Adipocyte (in vitro differentiated cells): ENCODE data around the gene SH3TC1.
A peak's percentile ranks its signal among the peaks of the same experiment; 100 is the strongest.

Experiments
- DNase-seq: peaks from one replicate; pipeline ENCODE4 v3.0.0-alpha.2; 2015; ENCODE audit warnings: low read depth
- H3K27me3 ChIP-seq: replicated peaks from 2 replicates; pipeline ENCODE4 v1.7.0; 2013; ENCODE audit warnings: mild to moderate bottlenecking, low read length, moderate library complexity; ENCODE audit not compliant: control insufficient read depth, insufficient read depth
- H3K36me3 ChIP-seq: 2 replicates; pipeline ENCODE4 v1.7.0; 2013; ENCODE audit warnings: low read length, mild to moderate bottlenecking, moderate library complexity; ENCODE audit not compliant: control insufficient read depth, insufficient read depth, severe bottlenecking
- H3K4me1 ChIP-seq: 2 replicates; pipeline ENCODE4 v1.7.0; 2013; ENCODE audit warnings: mild to moderate bottlenecking, low read length, moderate library complexity; ENCODE audit not compliant: control insufficient read depth, insufficient read depth
- H3K4me3 ChIP-seq: 2 replicates; pipeline ENCODE4 v1.7.0; 2013; ENCODE audit warnings: mild to moderate bottlenecking, low read length, moderate library complexity
- H3K9ac ChIP-seq: 2 replicates; pipeline ENCODE4 v1.7.0; 2013; ENCODE audit warnings: mild to moderate bottlenecking, low read length, moderate library complexity
- H3K9me3 ChIP-seq: 2 replicates; pipeline ENCODE4 v1.7.0; 2013; ENCODE audit warnings: mild to moderate bottlenecking, low read length, moderate library complexity; ENCODE audit not compliant: control insufficient read depth

The SH3TC1 gene

DNA sequence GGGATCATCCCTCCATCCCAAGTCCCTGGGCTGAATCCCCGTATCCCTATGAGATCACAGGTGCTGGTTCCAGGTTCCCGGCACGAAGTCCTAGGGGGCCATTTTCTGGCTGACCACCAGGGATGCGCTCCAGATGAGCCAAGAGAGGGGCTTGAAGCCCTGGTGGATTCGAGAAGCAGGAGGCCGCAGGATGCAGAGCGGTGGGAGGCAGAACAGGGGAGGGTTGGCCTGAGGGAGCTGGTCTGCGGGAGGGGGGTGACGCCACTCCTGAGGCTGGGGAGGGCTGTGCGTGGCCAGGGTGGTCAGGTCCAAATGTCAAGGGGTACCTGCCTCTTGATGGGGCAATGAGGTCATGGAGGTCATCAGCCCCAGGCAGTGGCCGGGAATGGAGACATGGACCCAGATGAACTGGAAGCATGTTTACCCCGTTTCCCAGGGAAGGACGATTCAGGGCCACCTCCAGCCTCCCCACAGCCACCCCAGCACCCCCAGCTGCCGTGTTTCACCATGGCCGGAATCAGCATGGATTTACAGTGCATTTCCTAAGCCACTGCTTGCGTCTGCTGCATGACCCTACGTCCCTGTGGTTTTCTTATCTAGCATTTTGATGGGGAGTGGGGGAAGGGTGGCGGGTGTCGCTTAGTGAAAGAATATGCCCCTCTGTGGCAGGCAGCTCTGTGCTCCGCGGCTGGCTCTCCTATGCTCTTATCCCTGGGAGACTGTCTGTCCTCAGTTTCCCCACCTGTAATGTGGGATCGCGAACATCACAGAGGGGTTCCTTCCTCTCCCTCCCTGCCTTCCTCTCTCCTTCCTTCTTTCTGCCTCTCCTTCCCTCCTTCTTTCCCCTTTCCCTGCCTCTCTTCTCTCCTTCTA, 53.4 kb downstream of the SH3TC1 start:
- Histone ChIP-seq H3K9me3 (no peaks in the 10 kb centered on the region), H3K9ac (no peak overlapping the region), H3K4me1 (peaks cover 22% of the 10 kb centered on the region), H3K4me3 (no peak overlapping the region), H3K27me3 (no peaks in the 10 kb centered on the region), H3K36me3 (no peaks in the 10 kb centered on the region)
- DNase-seq = no peak

DNA sequence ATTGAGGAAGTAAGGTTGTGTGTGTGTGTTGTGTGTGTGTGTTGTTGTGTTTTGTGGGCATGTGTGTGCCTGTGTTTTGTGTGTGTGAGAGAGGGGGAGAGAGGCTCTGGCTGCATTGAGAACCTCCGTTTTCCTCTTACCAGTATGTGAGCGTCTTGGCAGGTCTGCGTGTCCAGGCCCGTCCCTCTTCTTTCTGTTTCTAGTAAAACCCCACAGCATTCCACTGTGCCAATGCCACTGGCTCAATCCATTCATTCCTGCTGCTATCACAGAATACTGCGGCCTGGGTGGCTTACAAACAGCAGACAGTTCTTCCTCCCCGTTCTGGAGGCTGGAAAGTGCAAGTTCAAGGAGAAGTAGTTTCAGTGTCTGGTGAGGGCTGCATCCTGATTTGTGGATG, 55.0 kb downstream of the SH3TC1 start:
- no peaks in the 10 kb centered on the region for H3K27me3 ChIP-seq

DNA sequence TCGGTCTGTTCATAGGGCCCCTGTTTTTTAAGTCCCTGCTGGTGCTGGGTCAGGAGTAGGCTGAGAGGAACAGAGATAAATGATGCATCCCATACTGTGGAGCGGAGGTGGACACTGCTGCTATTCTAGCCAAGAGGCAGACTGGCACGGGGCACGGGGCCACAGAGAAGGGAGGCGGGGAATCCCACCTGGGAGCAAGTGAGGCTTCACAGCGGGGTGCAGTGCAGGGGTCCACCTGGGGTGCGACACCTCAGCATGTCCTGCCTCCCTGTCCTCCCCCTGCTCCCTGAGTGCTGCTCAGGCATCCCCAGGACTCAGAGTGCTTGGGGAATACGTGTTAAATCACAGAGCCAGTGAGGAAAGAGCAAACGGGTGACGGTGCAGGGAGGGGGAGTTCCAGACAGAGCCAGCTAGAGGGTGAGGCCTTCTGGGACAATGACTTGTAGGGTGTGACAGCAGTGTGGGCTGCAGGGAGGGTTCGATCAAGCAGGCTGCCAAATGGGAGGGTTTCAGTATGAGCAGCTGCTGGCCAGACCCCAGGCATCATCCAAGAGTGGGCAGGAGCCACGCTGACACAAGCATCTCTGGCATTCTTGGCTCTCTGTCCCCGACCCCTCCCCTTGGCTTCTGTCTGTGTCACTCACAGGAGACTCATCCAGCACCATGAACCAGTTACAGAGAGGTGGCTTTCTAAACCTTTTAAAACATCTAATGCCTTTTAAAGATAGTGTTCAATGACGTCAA, 56.8 kb downstream of the SH3TC1 start:
- DNase-seq = peak; percentile 16
- no peak overlapping the region for H3K9ac ChIP-seq
- H3K9me3 ChIP-seq = no peaks in the 10 kb centered on the region
- peaks cover 22% of the 10 kb centered on the region for H3K4me1 ChIP-seq
- no peak overlapping the region for H3K4me3 ChIP-seq
- H3K27me3 ChIP-seq = no peaks in the 10 kb centered on the region
- H3K36me3 ChIP-seq = no peaks in the 10 kb centered on the region

More for the DNA sequence above, 55.0 kb downstream of the SH3TC1 start:
- H3K9ac ChIP-seq = no peak overlapping the region
- H3K4me3 ChIP-seq = no peak overlapping the region
- H3K4me1 ChIP-seq = peaks cover 13% of the 10 kb centered on the region
- no peaks in the 10 kb centered on the region for H3K9me3 ChIP-seq
- no peaks in the 10 kb centered on the region for H3K36me3 ChIP-seq
- no peak for DNase-seq

DNA sequence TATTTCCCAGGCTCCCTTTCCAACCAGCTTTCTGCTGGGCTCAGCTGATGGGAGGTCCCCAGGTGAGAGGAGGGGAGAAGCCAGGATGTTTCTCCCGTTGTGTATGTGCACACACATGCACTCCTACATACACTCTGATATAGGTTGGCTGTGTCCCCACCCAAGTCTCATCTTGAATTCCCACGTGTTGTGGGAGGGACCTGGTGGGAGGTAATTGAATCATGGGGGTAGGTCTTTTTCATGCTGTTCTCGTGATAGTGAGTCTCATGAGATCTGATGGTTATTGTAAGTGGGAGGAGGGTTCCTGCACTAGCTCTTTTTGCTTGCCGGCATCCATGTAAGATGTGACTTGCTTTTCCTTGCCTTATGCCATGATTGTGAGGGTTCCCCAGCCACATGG, 58.8 kb downstream of the SH3TC1 start:
- no peak for DNase-seq
- H3K9ac ChIP-seq = no peak overlapping the region
- no peaks in the 10 kb centered on the region for H3K9me3 ChIP-seq
- no peaks in the 10 kb centered on the region for H3K36me3 ChIP-seq
- no peak overlapping the region for H3K4me3 ChIP-seq
- H3K4me1 ChIP-seq = peaks cover 17% of the 10 kb centered on the region
- no peaks in the 10 kb centered on the region for H3K27me3 ChIP-seq

DNA sequence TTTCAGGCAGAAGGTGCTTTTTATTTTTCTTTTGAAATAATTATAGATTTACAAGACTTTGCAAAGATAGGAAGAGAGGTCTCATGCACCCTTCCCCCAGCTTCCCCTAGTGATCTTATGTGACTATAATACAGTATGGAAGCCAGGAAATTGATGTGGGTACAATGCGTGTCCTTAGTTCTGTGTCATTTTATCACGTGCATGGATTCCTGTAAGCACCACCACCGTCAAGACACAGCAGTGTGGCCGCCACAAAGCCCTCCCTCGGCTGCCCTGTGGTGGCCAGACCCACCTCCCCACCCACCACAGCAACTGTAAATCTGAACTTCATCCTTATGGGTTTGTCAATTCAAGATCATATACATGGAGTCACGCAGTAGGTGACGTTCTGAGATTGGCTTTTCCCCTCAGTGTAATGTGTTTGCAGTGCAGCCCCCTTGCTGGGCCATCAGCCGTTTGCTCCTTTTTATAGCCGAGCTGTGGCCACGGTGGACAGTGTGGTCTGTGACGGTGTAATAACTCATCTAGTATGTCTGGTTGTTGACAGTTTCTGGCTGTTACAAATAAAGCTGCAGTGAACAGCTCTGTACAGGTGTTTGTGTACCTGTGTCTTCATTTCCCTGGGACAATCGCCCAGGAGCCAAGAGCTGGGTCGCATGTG, 59.6 kb downstream of the SH3TC1 start:
- H3K27me3 ChIP-seq = no peaks in the 10 kb centered on the region
- no peak for DNase-seq
- H3K9ac ChIP-seq = no peak overlapping the region
- H3K9me3 ChIP-seq = no peaks in the 10 kb centered on the region
- H3K4me1 ChIP-seq = peaks cover 17% of the 10 kb centered on the region
- no peak overlapping the region for H3K4me3 ChIP-seq
- no peaks in the 10 kb centered on the region for H3K36me3 ChIP-seq

DNA sequence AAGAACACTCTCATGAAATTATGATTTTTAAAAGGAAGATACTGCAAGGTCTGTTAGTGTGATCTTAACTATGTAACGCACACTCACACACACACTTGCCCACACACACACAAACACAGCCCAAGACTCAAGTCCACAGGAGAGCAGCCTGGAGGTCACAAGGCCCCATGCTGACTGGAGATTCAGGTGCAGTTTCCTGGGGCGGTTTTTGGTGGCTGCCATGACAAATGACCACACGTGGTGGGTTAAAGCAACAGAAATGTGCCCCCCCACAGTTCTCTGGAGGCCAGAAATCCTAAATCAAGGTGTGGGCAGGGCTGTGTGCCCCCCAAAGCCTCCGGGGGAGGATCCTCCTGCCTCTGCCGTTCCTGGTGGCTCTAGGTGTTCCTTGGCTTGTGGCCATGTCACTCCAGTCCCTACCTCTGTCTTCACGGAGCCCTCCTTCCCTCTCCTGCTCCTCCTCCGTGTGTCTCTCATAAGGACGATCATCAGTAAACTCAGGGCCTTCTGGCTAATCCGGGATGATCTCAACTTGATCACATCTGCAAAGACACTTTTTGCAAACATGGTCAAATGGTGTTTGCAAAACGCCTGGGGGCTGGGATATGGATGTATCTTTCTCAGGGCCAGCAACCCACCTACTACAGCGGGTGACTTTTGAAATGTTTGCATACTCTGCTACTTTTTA, 60.8 kb downstream of the SH3TC1 start:
- Histone ChIP-seq H3K9ac (no peak overlapping the region), H3K9me3 (no peaks in the 10 kb centered on the region), H3K4me3 (no peak overlapping the region), H3K36me3 (no peaks in the 10 kb centered on the region), H3K4me1 (peaks cover 17% of the 10 kb centered on the region), H3K27me3 (no peaks in the 10 kb centered on the region)
- no peak for DNase-seq

DNA sequence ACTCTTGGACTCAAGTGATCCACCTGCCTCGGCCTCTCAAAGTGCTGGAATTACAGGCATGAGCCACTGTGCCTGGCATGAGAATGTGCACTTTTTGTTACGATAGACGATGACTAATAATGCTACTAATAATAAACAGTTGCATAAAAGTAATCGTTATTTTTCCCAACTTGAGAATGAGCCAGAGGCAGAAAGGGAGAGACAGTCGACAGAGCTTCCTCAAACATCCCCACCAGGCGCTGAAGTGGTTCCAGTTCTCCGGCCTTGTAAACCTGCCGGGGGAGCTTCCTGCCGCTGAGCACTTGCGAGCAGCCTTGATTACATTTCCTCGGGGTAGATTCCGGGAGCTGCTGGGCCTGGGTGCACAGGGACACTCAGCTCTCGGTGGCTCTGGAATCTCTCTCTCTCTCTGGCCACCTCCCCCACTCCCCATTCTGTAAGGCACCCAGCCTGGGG, 61.6 kb downstream of the SH3TC1 start:
- Histone ChIP-seq H3K36me3 (no peaks in the 10 kb centered on the region), H3K4me1 (peaks cover 15% of the 10 kb centered on the region)
- peak; percentile 29 for DNase-seq

DNA sequence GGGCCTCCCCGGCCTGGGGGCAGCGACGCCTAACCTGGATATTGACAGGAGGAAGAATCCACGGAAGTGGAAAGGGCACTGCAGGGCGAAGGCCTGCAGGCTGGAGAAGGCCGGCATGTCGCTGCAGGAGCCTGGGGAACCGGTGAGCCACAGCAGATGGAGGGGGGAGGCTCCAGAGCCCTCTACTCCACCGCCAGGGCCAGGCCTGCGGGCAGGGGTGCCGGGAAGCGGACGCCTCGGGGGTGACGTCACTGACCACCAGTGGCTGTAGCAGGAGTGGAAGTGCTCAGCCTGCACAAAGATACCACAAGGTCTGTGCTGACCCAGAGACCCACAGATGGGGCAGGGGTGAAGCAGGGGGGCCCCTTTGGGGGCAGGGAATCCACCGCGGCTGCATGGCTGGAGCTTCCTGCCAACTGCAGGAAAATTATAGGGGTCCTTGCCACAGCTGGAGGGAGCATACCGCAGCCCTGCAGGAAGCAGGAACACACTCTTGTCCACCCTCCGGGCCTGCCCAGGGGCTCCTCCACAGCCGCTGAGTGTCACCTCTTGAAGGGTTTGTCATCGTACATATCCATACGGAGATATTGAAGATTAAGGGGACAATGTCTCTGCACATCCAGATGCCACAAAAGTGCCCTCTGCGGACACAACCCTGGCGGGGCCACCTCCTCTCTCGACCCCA, 62.9 kb downstream of the SH3TC1 start:
- H3K4me3 ChIP-seq = no peak overlapping the region
- H3K4me1 ChIP-seq = peaks cover 20% of the 10 kb centered on the region
- no peak for DNase-seq
- H3K27me3 ChIP-seq = no peaks in the 10 kb centered on the region
- H3K36me3 ChIP-seq = no peaks in the 10 kb centered on the region
- no peaks in the 10 kb centered on the region for H3K9me3 ChIP-seq
- no peak overlapping the region for H3K9ac ChIP-seq

More for the DNA sequence above, 61.6 kb downstream of the SH3TC1 start:
- Histone ChIP-seq H3K9ac (peak overlapping the region; percentile 64), H3K9me3 (no peaks in the 10 kb centered on the region), H3K27me3 (no peaks in the 10 kb centered on the region), H3K4me3 (no peak overlapping the region)

DNA sequence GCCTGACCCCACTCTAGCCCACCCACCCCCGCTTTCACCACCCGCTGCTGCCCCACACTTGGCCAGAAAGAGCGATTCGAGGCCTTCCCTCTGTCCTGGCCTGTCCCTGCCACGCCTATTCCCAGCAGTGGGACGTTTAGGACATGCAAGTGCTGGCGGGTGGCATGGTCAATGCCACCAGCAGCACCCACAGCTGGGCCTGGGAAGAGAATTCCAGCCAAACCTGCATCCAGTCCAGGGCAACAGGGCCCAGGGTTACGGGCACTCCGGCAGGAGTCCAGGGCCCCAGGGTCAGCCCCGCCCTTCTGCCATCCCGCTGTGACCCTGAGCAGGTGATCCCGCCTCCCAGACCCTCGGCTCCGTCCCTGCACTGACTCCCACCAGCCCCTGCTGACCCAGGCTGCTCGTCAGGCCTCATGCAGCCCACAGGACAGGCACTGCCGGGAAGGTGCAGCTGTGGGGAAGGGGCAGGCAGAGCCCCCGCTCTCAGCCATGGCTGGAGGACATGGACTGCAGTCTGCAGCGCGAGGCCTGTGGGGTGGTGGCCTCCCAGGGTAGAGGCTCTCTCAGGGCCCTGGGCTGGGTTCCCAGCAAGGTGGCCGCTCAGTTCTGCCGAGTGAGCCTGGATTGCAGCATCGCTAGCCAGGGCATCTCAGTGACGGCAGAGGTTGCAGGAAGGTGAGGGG, 63.7 kb downstream of the SH3TC1 start:
- Histone ChIP-seq H3K4me1 (peaks cover 26% of the 10 kb centered on the region), H3K36me3 (no peaks in the 10 kb centered on the region), H3K4me3 (no peak overlapping the region), H3K9ac (no peak overlapping the region), H3K9me3 (no peaks in the 10 kb centered on the region), H3K27me3 (no peaks in the 10 kb centered on the region)
- DNase-seq = no peak

DNA sequence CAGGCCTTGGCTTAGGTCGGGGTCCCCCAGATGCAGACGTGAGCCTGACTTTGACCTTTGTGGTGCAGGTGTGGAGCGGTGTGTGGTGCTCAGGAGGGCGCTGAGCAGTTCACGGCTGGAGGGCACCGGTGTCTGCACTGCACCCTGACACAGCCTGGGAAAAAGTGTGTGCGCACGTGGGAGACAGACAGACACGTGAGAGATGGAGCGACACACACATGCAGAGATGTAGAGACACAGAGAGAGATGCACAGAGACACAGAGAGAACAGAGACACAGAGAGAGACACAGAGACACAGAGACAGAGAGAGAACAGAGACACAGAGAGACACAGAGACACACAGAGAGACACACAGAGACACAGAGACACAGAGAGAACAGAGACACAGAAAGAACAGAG, 64.3 kb downstream of the SH3TC1 start:
- no peak overlapping the region for H3K9ac ChIP-seq
- no peak overlapping the region for H3K4me3 ChIP-seq
- H3K27me3 ChIP-seq = no peaks in the 10 kb centered on the region
- DNase-seq = no peak
- no peaks in the 10 kb centered on the region for H3K36me3 ChIP-seq
- no peaks in the 10 kb centered on the region for H3K9me3 ChIP-seq
- peaks cover 26% of the 10 kb centered on the region for H3K4me1 ChIP-seq
